ENCODE measurements around the gene ABCA2.

Gene ABCA2

GRCh38 chr9:136996361-136997292, 31.4 kb downstream of the ABCA2 start, which contains the start of gene CLIC3:
Gene CLIC3 (minus strand): TSS chr9:136996568. CDS start chr9:136996543, 25 bp downstream.
- no peak for DNase-seq (ENCODE audit: low read depth in 2 of 2)

- DNase-seq (ENCODE audit: low read depth in 2 of 2), result no peak
Measured at GRCh38 chr9:136995772-136996311, 32.2 kb downstream of the ABCA2 start.

- no peak for DNase-seq (ENCODE audit: low read depth in 2 of 2)
Measured at GRCh38 chr9:136995362-136995761, 32.7 kb downstream of the ABCA2 start.

GRCh38 chr9:136994888-136995230, 33.2 kb downstream of the ABCA2 start:
- no peak for DNase-seq (ENCODE audit: low read depth in 2 of 2)

GRCh38 chr9:136994180-136994887, 33.7 kb downstream of the ABCA2 start:
- no peak for DNase-seq (ENCODE audit: low read depth in 2 of 2)

- no peak for DNase-seq (ENCODE audit: low read depth in 2 of 2)
Measured at GRCh38 chr9:136992819-136993369, 35.1 kb downstream of the ABCA2 start.

GRCh38 chr9:136991993-136992818, 35.8 kb downstream of the ABCA2 start, which contains the start of gene PAXX:
Gene PAXX (plus strand): TSS chr9:136992422. CDS start chr9:136992444, 22 bp downstream.
- DNase-seq (ENCODE audit: low read depth in 2 of 2), result peak; percentile 95 to 96

- DNase-seq (ENCODE audit: low read depth in 2 of 2), result no peak
Measured at GRCh38 chr9:136990242-136990911, 37.7 kb downstream of the ABCA2 start.

GRCh38 chr9:136988872-136989271, 39.2 kb downstream of the ABCA2 start:
- no peak for DNase-seq (ENCODE audit: low read depth in 2 of 2)

- no peak for DNase-seq (ENCODE audit: low read depth in 2 of 2)
Measured at GRCh38 chr9:136985853-136986252, 42.2 kb downstream of the ABCA2 start.

- DNase-seq (ENCODE audit: low read depth in 2 of 2), result no peak
Measured at GRCh38 chr9:136985027-136985602, 42.9 kb downstream of the ABCA2 start.

GRCh38 chr9:136984464-136985026, 43.5 kb downstream of the ABCA2 start:
- no peak for DNase-seq (ENCODE audit: low read depth in 2 of 2)

- DNase-seq (ENCODE audit: low read depth in 2 of 2), result no peak
Measured at GRCh38 chr9:136983656-136984314, 44.3 kb downstream of the ABCA2 start.

GRCh38 chr9:136983167-136983566, 44.9 kb downstream of the ABCA2 start:
- DNase-seq (ENCODE audit: low read depth in 2 of 2), result no peak

- no peak for DNase-seq (ENCODE audit: low read depth in 2 of 2)
Measured at GRCh38 chr9:136982232-136983051, 45.6 kb downstream of the ABCA2 start, which contains the start of gene LCNL1. Gene LCNL1 (plus strand): TSS chr9:136982993. CDS start chr9:136983587, 594 bp downstream.

- no peak for DNase-seq (ENCODE audit: low read depth in 2 of 2)
Measured at GRCh38 chr9:136981588-136982231, 46.3 kb downstream of the ABCA2 start.

GRCh38 chr9:136980669-136981478, 47.2 kb downstream of the ABCA2 start:
- DNase-seq (ENCODE audit: low read depth in 2 of 2), result no peak
